ENCODE results near the gene FXYD2. TPM values are rescaled to one million over a fixed set of nuclear protein-coding genes. Genes with fewer than 3 reads are reported as not detected.
A peak's percentile ranks its signal among the peaks of the same experiment; 100 is the strongest.

FXYD2 gene
- total and polyA plus RNA-seq, 10 of the 15 experiments (the other 5 are each of a cell fraction or from before 2014, with no cell fraction given) = 1.2 to 4.5 (median 2.4) TPM

GRCh38 chr11:117814766-117815261 lies 9.7 kb downstream of the FXYD2 start (continued):
- TF ChIP-seq BCL3 (IDR thresholded peaks at IDR 0.05; ENCODE audit: borderline replicate concordance, insufficient read depth, low read depth, low read length, poor library complexity, severe bottlenecking) (no peak), ZNF24 (IDR thresholded peaks at IDR 0.05) (no peak), CUX1 (IDR thresholded peaks at IDR 0.05; ENCODE audit: insufficient replicate concordance, low read depth, low read length) (no peak), MTA3 (IDR thresholded peaks at IDR 0.05; ENCODE audit: borderline replicate concordance, low read length) (no peak), CREM (IDR thresholded peaks at IDR 0.05; ENCODE audit: low read depth) (peak; percentile 67), PBX3 (IDR thresholded peaks at IDR 0.05; ENCODE audit: insufficient replicate concordance, low read depth, low read length) (peak; percentile 85), SPI1 (IDR thresholded peaks at IDR 0.05; ENCODE audit: borderline replicate concordance, insufficient read depth, low read depth, low read length) (no peak), PKNOX1 (IDR thresholded peaks at IDR 0.05) (peak; percentile 96), EZH2 (IDR thresholded peaks at IDR 0.05; ENCODE audit: borderline replicate concordance, control insufficient read depth, low read depth, low read length) (no peak), IKZF1 (conservative IDR thresholded peaks at IDR 0.05) (peak; percentile 82), CHD2 (IDR thresholded peaks at IDR 0.05; ENCODE audit: borderline replicate concordance, low read depth, low read length) (peak; percentile 71), STAT3 (IDR thresholded peaks at IDR 0.05; ENCODE audit: low read depth, low read length) (peak; percentile 74; the same call in 1 of the 2 replicates), BCLAF1 (IDR thresholded peaks at IDR 0.05) (no peak), TCF3 (IDR thresholded peaks at IDR 0.05; ENCODE audit: borderline replicate concordance, insufficient read depth, low read depth, low read length) (no peak), NRF1 (conservative IDR thresholded peaks at IDR 0.05; ENCODE audit: low read depth, low read length) (no peak), FOXM1 (IDR thresholded peaks at IDR 0.05; ENCODE audit: low read depth, low read length) (peak; percentile 68), HDAC2 (IDR thresholded peaks at IDR 0.05) (no peak), SMAD5 (IDR thresholded peaks at IDR 0.05; ENCODE audit: low read depth) (no peak), CHD4 (IDR thresholded peaks at IDR 0.05) (no peak)
